ENCODE results near the gene RDM1.

The RDM1 gene

GRCh38 chr17:35932586-35932985, 2.0 kb upstream of the RDM1 start:
- peak; percentile 9 for DNase-seq

DNA sequence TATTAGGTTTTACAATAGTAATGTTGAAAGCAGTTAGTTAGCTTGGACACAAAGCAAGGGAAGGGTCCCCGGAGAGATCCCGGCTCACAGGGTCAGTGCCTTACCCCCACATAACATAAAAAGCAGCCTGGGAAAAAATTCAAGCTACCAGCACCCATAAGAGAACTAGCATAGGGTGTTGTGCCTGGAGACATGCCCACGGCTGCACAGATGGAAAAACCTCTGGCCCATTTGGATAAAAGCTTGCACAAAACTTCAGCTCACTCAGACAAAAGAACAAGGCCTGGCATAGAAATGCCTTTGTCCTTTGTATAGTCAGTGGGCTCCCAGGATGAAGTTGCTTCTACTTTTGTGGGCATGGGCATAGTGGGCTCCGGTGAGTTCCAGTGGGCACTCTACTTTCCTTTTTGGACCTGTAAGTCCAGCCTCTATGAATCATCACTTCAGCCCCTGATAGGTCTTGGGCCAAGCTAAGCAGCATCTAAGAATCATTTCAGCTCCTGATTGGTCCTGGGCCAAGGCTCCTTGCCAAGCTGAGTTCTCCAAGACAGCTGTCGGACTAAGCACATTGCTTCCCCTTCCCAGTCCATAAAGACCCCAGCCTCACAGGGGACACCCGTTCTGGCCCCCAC, 1.3 kb upstream of the RDM1 start:
- peak; percentile 11 for DNase-seq

DNA sequence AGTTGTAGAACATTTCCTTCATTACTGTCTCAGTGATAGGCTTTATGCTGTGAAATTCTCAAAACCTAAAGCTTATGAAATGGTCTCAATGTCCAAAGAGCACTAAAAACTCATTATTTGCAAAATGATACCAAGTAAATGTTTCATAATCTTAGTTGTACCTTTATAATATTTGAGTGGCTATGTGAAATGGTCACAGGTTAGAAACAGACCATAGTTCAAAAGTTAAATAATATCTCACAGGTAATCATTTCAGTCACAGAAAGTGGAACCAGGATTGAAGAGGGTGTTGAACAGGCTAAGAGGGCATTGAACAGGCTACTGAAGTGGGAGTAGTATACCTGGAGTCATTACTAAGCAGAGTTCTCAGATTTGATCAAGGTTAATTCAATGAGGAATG, 2.9 kb downstream of the RDM1 start:
- no peak for DNase-seq

GRCh38 chr17:35923609-35924114, 6.9 kb downstream of the RDM1 start:
- DNase-seq, result no peak

- DNase-seq, result no peak
Observed at GRCh38 chr17:35920229-35920628, 10.3 kb downstream of the RDM1 start.

DNA sequence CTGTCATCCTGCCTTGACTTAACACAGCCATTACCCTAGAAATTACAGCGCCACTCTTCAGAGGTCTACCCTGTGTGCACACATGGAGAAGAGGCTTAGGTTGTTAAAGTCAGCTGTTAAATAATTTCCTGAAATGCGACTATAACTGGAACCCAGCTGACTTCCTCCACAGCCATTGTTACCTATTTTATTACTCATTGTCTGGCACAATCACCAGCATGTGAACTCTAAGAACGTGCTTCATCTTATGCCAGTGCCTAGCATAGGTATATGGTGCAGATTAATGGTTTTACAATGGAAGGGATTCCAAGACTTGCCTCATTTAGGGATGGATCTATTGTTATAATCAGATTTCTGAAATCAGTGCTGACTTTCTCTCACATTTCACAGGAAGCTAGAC, 11.9 kb downstream of the RDM1 start:
- DNase-seq, result no peak

GRCh38 chr17:35917519-35918213, 12.9 kb downstream of the RDM1 start:
- no peak for DNase-seq

- no peak for DNase-seq
Observed at GRCh38 chr17:35915153-35915964, 15.2 kb downstream of the RDM1 start.

DNA sequence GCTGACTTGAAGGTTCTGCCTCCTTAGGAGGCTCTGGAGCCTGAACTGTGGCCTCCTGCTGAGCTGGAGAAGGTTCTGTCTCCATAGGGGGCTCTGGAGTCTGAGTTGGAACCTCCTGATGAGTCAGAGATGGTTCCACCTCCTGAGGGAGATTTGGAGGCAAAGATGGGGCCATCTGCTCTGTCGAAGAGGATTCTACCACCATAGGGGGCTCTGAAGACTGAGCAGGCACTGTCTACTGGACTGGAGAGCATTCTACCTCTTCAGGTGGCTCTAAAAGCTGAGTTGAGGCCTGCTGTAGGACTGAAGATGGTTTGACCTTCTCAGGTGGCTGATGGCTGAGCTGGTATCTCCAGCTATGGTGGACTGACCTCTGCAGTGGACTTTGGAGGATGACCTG, 16.2 kb downstream of the RDM1 start:
- DNase-seq, result no peak

GRCh38 chr17:35913609-35914008, 17.0 kb downstream of the RDM1 start:
- no peak for DNase-seq

- DNase-seq, result no peak
Observed at GRCh38 chr17:35912942-35913341, 17.6 kb downstream of the RDM1 start.

DNA sequence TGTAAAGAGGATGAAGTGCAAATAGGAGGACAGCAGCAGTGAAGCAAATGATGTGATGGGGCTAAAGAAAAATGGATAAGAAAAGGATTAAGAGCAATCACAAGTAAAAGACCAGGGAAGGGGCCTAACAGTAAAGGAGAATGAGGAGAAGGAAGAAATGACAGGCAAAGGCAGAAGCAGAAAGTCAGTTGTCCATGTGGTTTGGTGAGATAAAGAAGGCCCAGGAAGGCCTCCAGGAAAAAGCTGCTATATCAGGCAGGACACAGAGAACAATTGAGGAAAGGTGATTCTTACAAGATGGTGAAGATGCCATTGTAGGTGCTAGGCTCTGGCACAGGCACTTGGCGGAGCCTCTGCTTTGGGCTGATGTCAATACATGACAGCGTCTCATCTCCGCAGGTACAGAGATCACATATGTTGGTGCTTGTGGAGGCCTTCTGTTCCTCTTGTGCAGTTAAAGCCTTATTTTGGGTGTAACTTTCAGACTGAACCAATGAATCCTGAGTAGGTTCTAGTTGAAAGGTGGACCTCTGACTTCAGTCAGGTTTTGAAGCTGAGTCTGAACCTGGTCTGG, 18.1 kb downstream of the RDM1 start:
- no peak for DNase-seq

DNA sequence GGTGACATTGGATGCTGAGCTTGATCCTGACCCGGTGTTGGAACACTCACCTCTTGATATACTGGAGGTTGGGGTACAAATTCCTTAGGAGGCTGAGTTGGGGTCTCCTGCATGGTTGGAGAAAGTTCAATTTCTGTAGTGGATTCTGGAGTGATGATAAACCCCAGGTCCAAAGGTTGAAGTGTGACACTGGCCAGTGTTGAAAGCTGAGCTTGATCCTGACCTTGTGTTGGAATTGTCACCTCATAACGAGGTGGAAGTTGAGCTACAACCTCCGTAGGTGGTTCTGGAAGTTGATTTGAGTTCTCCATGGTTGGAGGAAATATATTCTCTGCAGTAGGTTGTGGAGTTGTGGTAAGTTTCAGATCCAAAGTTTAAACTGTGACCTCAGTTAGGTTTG, 21.2 kb downstream of the RDM1 start:
- DNase-seq, result no peak

- DNase-seq, result no peak
Observed at GRCh38 chr17:35907691-35908090, 22.9 kb downstream of the RDM1 start.

- DNase-seq, result no peak
Observed at GRCh38 chr17:35906926-35907637, 23.5 kb downstream of the RDM1 start.

DNA sequence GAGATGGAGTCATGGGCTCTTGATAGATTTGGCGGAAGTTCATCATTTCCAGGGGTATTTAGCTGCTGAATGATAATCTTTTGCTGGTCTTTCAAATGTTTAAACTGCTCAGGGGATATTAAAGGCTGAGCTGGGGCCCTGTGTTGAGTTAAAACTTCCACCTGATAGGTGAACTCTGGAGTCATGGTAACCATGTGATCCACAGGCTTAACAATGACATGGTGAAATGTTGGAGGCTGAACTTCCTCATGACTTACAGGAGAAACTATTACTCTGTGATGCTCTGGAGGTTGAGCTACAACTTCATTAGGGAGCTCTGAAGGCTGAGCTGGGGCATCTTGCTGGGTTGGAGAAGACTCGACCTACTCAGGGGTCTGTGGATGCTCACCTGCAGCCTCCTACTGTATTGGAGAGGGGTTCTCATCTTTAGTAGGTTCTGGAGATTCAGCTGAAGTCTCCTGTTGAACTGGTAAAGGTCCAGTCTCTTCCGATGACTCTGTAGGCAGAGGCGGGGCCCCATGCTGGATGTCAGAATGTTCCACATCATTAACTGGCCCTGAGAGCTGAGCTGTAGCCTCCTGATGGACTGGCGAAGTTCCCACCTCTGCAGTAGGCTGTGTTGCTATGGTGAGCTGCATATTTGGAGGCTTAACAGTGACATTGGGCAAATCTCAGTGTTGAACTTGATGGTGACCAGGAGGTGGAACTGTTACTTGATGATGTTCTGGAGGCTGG, 24.2 kb downstream of the RDM1 start:
- DNase-seq, result no peak

GRCh38 chr17:35903451-35903850, 27.1 kb downstream of the RDM1 start:
- no peak for DNase-seq

DNA sequence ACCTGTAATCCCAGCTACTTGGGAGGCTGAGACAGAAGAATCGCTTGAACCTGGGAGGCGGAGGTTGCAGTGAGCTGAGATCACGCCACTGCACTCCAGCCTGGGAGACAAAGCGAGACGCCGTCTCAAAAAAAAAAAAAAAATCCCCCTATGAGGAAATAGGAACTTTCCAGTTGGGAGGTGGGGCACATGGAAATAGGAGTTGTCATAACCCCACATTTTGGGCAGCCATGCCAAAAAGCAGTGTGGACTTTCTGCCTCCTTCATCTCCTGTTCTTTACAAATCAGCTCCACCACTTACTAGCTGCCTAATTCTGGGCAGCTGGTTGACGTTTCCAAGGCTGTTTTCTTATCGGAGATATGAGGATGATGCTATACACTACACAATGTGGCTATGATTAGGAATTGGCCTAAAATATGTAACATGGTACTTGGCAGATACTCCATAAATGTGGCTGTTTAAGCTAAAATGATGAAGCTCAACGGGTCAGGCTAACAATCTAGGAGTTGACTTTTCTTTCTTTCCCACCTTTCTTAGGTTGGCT, 28.9 kb downstream of the RDM1 start:
- peak; percentile 16 for DNase-seq

DNA sequence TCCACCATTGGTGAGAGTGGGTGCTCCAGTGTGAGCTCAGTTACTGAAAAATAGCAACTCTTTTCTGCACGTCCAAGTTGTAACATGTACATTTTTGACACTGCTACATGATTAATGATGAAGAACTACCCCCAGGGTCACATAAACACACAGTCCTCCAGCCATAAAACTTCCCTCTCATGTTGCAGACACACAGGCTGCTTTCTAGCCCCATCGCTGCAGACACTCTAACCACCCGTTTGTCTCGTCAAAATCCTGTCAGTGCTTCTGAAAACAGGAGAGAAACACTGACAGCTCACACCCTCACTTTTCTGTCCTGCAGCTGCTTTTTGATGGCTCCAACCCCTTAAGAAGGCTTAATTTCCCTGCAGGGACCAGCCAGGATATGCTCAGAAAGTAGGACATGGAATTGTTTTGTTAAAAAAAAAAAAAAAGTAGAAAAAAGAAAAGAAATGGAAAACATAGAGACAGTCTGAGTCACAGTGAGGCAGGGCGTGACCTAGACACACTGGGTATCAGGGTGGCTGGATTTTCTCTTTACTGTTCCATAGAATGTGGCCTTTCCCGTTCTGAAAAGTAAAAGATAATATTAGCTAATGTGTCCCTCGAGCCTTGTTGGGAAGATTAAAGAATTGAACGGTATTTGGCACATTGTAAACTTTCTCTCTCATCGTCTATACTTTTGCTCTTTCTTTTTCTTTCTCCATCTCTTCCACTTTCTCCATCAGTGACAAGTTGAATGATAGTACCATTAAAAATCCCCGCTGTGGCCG, 29.7 kb downstream of the RDM1 start:
- DNase-seq, result peak; percentile 28

GRCh38 chr17:35900280-35900679, 30.3 kb downstream of the RDM1 start:
- no peak for DNase-seq
